DMS53 treated with DMSO at 0.1 percent for 48 hours (cell line): Measurements from ENCODE around the gene KIF1A.

Experiments
- DNase-seq: peaks from one replicate; lab custom pipeline; 2025; ENCODE audit not compliant: unreplicated experiment; lab: John Stamatoyannopoulos, UW

KIF1A gene

DNA sequence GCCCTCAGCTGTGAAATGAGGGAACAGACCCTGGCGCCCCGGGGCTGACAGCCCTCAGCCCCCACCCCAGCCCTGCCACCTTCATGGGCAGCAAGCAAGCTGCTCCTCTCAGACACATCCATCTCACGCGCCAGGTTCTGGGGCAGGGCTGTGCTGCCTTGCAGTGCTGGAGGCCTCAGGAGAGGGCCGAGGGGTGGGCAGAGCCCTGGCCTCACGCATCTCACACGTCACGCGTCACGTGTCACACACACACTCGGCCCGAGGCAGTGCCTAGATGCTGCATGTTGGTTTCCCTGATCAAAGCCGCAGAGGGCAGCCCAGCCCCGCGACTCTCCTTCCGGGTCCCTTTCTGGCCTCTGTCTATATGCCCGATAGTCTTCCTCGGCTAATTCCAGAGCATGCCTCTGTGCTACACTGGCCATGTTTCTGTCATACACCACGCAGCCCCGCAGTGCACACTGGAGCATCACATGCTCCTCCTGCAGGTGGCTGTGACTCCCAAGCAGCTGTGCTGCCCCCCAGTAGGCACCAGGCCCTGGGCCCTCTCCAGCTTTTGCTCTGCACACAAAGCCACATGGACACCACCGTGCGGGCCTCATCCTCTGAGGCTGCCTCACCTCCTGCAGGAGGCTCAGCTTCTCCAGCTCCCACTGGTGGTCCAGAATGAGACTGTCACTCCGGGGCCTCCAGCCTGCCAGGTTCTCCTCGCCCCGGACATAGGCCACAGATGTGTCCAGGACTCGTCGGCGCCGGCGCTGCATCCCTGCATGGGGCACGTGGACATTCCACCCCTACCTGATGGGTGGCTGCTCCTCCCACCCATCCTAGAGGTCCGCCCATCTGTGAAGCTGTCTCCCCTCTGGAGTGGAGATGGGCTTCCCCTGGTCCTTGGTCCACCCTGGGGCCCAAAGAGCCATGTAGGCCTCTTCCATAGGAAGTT, 97.0 kb downstream of the KIF1A start:
- no peak for DNase-seq

DNA sequence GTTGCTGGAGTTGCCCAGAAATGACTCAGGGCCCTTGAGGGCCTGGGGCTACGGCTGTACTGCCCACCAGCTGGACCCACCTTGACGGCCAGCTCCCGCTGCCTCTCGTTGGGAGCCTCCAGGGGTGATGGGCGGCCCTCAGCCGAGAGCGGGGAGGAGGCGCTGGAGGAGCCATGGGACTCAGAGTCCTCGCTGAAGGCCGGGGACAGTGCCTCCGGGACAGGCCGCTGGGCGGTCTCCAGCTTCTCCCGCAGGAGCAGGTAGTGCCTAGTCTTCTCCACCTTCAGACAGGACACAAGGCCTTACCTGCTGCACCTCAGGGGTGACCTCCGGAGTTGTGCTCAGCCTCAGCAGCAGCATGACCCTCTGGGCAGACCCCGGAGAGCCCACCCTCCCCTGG, 97.6 kb downstream of the KIF1A start:
- no peak for DNase-seq

DNA sequence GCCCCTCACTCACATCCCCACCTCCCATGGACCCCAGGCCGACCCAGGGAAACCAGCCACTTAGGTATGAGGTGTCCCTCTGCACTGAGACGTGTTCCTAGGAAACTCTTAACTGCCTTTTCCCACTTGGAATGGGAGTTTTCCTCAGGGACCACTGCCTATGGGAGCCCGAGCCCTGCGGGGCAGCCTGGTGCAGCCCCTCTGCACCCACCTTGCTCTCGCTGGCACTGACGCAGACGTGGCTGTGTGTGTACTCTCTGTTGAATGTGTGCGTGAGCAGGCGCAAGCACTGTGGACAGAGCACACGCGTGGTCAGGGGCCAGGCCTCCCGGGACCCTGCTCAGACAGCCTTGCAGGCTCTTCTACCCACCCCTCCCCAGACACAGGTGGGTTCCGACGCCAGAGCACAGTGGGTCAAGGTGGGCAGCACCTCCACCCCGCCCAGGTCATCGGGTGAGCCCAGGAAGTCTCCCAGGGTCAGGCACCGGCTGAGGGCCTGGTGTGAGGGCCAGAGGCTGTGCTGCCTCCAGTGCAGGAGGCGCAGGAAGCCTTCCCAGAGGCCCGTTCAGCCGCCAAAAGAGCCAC, 98.3 kb downstream of the KIF1A start:
- DNase-seq: no peak

DNA sequence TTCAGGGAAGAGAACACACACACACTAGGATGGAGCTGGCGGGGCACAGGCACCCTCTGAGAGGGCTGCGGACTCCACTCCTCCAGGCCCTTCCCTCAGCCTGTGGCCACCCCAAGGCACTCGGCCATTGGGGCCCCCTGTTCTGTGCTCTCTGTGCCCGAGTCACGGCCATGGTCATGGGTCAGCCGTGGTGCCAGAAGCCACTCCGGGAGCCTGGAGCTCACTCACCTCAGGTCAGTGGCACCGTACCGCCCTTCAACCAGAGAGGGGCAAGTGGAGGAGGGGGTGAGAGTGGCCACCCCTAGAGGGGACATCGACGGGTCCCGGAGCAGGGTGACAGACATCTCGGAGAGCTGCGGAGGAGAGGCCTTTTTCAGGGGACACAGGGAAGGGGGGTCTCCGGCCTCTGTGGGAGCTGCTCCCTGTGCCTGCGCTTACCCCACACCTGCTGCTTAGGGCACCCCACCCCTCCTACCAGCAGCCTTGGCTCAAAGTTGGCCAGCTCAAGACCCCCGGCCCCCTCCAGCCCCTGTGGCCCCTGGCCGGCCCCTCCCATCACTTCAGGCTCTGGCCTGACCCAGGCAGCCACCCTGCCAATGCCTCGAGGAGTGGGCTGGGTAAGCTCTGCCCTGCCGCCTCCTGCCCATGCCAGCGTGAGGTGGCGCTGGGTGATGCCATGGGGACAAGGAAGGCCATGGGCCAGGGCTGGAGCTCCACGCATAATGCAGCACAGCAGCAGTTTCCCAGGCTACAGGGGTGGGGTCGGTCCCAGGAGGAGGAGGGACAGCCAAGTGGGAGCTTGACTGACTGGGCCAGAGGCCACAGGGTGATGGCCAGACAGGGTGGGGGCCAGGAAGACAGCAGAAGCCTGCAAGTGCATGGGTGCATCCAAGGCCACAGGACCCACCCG, 99.1 kb downstream of the KIF1A start:
- DNase-seq: no peak

DNA sequence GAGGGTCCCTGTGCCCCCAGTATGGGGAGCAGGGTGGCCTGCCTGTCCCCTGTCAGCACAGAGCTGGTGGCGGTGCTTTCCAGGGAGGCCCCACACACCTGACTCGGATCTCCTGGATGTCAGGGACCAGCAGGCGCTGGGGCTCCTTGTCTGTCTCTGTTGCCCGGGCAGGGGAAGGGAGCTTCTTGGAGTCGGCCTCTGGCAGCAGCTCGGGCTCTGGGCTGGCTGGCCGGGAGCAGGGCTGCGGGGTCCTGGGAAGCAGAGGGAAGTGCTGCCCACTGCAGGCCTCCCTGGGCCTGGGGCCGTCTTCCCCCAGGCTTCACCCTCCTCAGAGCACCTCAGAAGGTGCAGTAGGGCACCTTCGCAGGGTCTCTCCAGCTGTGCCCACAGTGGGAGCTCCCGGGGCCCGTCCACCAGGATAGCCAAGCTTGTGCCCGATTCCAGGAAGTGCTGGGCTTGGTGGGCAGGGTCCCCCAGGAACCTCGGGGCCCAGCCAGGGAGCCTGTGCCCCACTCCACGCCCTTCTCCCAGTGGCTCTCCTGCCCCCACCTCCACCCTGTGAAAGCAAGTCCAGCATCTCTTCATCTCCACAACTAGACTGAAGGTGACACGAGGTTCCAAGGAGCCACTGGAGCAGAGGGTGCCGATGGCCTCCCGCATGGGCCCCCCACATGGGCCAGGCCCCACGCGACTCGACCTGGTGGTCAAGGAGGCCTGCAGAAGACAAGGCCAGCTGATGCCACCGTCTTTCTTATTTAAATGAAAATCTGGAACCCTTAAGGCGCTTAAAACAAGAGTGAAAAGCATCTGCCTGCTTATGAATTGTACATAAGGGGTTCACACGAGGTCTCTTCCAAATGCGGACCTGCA, 100.1 kb downstream of the KIF1A start:
- DNase-seq: no peak

DNA sequence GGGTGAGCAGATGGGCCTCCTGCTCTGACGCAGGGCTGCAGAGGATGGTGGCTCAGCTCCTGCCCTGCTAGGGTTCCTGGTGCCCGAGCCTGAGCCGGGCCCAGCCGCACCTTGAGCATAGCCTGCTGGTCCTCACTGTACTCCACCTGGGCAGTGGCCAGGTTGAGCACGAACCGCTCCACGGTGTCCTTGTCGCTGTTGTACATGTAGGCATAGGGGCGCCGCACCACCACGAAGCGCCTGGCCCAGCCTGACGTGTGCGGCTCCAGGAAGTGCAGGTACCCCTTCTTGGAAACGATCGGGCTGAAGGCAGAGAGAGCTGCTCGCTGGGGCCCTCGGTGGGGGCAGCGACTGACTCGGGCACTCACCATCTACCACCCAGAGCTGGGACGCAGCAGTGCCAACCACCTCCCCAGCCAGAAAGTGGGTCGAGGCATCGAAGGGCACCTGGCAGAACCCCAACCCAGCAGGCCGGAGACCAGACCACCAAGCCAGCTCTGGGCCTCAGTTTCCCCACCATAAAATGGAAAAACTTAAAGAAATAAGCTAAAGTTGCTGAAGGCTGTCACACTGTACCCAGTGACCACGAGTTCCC, 101.0 kb downstream of the KIF1A start:
- DNase-seq: no peak

DNA sequence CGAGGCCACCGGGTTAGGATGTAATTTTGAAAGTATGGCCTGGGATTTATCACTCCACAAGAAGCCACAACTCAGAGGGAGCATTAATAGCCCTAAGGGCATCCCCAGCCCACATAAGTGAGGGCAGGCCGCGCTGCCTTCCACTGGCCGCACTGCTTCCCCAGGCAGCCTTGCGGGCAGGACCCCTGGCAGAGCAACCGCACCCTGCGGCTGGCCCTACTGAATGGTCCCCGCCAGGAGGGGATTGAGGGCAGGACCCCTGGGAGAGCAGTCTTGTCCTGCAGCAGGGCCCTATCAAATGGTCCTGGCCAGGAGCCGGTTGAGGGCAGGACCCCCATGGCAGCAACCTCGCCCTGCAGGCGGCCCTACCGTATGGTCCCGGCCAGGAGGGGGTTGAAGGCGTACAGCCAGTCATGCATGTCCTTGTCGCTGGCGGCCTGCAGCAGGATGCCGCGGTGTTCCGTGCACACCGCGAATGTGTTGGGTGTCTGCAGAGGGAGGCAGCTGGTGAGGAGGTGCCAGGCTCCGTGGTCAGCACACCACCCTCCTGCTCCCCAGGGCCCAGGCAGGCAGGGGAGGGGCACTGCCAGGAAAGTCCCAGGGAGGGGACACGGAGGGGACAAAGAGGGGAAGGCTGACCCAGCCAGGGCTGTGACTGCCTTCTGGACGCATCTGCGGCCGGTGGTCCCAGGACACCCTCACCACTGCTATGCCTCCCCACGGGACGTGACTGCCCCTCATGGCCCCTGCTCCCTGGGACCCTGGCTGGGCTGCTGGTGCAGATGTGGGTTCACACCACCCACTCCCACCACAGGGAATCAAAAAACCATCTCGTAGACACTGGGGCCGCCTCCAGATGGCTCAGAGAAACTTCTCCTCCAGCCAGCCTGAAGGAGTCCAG, 102.1 kb downstream of the KIF1A start:
- DNase-seq: no peak

DNA sequence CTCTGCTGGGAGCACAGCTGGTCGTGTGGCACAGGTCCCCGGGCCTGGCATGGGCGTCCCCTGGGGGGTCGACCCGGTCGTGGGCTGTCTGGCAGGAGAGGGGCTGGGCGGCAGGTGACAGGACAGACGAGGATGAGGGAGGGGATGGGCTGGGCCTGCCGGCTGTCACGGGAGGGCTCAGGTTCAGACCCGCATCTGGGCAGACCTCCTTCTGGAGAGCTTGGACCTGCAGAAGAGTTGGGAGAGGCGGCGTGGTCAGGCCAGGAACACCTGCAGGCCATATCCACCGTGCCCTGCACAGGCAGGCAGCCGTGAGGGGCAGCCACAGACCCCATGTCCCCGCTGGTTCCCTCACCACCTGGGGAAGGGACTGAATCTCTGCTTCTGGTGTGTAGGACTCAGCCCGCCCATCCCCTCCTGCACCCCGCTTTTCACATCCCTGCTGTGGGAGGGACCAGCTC, 102.8 kb downstream of the KIF1A start:
- no peak for DNase-seq

DNA sequence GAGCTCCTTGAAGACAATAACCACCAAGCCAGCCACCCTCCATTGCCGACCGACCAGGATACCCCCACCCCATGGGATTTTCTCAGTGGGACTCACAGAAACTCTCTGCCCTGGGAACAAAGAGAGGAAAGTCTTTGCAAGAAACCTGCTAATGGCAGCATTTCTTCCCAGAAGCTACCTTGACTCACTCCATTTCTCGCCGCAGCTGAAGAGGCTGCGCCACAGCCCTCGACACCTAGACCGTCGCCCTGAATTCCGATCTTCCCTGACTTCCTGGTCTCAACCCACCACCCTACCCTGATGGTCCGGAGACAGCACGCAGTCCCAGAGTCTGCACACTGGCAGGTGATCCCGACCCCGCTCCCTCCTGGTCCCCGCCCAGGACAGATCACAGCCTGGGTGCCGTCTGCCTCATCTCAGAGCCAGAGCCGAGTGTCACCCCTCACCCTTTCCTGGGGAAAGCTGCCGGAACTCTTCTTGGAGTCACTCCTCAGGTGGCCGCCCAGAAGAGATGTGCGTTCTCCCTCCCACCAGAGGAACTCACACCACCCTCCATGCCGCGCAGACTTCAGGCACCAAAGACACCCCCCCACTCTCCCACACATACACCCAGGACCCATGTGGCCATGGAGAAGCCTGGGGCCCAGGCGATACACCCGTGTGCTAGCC, 103.8 kb downstream of the KIF1A start:
- DNase-seq: no peak

DNA sequence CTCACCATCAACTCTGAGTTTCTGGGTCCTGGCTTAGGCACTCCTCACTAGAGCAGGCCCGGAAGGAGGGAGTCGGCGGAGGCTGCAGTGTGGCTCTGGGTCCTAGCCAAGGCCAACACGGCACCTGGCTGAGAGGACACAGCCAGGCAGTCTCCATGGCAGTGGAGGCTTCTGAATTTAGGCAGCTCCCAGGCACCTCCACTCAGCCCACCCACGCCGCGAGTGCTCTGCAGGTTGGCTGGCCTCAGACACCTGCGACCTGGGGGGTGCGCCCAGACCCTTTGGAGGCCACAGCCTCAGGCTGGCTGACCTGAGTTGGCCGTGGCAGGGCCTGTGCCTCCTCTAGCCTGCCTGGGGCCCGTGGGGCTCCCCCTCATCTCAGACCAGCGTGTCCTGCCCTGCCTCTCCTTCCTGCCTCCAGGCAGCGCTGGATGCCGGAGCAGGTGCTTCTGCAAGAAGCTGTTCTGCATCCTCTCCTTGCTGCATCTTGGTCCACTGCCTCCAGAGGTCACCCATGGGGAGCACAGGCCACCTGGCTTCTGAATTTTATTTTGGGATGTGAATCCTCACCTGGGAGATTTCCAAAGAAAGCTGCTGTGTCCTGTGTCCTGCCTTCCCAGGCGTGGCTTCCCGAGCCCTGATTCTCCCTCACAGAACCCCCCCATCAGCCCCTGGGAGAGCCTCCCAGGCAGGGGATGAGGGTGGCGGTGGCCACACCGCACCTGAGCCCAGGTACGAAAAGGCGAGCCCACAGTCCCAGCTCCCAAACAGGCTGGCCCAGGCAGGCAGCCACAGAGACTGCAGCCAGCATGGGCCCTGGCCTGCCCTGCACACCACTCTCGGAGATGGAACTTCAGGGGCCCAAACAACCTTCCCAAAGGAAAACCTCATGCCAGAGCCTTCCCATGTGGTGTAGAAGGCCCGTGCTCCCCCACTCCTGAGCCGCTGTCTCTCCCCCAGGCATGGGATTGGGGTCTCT, 105.0 kb downstream of the KIF1A start:
- no peak for DNase-seq

DNA sequence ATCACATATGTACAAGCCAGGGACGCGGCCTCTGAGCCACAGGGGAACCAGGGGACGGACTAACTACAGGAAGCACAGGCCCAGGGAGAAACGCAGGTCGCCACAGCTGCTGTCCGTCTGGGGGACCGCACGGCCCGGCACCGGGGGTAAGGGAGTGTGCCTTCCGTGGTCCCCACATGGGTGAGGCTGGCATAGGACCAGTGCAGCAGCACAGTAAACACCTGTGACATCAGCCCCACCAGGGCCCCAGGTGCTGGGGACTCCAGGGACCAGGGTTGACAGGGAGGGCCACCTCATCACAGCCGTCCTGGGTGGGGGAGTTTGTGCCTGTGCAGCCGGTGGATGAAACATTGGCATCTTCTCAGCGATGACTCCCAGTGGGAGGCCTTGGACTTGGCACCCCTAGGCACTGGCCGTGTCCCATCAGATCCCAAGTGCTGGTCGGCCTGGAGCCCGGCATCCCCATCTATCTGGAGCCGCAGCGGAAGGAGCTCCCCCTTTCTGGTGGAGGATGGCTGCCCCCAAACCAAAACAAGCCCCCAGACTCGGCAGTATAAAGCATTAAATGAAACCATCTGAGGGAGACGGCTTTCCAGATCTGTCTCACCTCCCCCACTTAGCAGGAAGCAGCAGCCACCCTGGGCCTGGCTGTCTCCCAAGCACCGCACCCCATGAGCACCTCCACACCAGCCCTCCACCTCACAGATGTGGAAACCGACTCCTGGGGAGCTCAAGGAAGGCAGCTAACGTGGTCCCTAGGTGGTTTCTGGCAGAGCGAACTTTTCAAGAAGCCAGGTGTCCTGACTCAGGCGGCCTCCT, 105.9 kb downstream of the KIF1A start:
- DNase-seq: no peak

DNA sequence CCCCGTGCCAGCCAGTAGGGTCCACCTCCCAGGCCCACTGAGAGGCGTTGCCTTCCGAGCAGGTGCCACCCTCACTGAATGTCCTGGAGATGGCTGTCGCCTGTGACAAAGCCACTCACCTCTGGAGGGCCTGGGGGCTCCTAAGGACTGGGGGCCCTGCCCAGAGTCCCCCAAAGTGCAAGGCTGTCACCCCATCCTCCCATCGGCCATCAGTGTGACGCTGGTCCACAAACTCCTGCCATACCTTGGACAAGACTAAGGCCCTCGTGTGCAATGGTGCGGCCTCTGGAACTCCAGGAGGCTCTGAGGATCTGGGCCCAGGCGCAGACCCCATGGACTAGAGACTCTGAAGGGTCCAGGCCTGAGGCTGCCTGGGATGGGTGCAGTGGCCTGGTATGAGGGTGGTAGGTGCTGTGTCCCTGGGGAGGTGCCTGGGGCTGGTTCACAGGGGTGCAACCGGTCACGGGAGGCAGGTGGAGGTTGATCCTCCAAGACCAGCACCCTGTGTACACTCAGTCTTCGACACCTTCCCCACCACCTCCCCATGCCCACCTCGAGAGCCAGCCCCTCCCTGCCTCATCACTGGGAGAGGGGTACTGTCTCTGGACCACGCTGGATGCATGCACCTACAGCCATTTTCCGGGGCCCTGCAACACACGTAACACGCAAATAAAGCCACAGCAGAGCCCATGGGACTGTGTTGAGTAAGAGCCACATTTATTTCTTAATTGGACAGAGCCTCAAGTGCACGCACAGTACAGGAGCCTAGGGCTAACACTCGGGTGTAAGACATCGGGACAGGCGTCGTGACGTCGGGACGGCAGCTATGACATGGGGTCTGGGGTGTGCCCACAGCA, 106.7 kb downstream of the KIF1A start:
- no peak for DNase-seq

DNA sequence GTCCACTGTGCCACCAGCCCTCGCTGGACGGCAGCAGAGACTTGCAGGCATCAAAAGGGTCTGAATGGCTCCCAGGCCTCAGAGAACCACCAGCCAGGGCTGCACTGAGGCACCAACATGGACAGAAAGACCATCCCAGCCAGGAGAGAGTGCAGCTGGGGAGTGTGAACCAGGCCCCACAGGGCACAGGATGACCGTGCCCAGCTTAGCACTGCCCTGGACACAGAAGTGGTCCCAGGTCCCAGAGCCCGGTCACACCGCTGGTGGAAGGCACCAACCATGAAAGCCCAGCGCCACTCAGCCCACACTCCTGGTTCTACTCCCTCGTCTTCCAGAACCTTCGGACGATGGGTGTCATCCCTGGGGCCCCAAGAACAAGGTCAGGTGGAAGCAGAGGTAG, 107.9 kb downstream of the KIF1A start:
- no peak for DNase-seq

DNA sequence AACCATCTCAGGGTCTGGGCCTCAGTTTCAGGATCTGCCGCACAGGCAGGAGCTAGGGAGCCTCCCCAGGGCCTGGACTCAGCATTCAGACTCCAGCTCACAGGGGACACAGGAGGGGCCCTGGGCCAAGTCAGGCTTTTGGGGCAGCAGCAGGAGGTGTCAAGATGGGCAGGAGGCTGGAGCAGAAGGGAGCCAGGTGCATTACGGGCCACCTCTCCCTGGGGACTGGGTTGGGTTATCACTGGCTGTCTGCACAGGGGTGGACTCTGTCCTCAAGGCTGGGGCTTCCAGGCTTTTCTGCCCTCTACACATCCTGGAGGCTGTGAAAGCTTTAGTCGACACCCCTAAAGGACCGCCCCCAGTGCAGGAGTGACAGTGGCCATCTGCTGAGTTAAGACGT, 108.3 kb downstream of the KIF1A start:
- DNase-seq: no peak

DNA sequence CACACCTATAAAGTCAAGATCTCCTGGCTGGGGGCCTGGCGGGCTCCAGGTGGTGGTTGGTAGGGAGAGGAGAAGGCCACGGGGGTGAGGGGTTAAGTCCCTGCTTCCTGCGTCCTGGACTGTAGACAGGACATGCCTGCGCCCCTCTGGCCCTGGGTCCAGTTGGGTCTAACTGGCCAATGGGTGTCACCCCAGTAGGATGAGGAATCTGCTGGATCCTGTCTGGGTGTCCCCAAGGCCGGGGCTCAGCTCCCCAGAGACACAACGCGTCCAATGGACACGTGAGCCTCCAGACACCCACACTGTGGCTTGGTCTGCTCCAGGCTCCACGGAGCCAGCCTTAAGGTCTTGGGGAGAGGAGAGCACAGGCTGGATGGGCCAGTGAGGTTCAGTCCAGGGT, 108.7 kb downstream of the KIF1A start:
- DNase-seq: no peak

DNA sequence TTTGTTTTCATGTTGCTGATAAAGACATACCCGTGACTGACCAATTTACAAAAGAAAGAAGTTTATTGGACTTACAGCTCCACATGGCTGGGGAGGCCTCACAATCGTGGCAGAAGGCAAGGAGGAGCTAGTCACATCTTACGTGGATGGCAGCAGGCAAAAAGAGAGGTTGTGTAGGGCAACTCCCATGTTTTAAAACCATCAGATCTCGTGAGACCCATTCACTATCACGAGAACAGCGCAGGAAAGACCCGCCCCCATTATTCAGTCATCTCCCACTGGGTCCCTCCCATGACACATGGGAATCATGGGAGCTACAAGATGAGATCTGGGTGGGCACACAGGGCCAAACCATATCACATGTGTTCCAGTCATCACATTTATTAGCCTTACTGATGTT, 111.6 kb downstream of the KIF1A start:
- DNase-seq: no peak
